Stimulated activated CD4-positive, alpha-beta T cell treated with anti-CD3 and anti-CD28 coated beads, Interleukin-1b, Interleukin-23, amount 100 ng/mL, for 1 hour (primary cell): ENCODE results near the gene DBN1.
"Not testable (repeated sequence)": the region's sequence is repeated elsewhere in the genome, so short reads cannot be mapped to it uniquely, and the experiment has no call there.

Experiments
- DNase-seq, 2 donors: peaks; one replicate each; pipeline ENCODE4 v3.0.0-alpha.2; 2020; ENCODE audit warnings: low read depth in 2 of 2

DBN1 gene

DNA sequence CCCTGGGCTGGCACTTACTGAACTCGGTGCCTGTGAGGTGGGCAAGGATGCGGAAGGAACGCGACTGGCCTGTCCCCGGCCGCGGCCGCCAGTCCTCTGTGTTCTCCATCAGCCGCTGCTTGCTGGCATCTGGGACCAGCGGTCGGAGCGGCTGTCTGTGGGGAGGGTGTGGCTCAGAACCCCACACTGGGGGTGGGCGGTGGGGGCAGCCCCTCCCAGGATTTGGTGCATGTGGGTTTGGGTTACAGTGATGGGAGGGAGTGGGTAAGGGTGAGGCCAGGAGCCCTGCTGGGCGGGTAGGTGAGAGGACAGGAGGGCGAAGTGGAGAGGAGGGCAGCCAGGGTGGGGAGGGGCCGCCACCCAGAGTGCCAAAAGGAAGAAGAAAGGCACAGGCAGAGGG is 17.6 kb upstream of the DBN1 start:
- no peak for DNase-seq

- DNase-seq, result no peak
Observed at GRCh38 chr5:177490311-177490991, 17.0 kb upstream of the DBN1 start.

- no peak for DNase-seq
Observed at GRCh38 chr5:177489119-177489716, 15.8 kb upstream of the DBN1 start.

DNA sequence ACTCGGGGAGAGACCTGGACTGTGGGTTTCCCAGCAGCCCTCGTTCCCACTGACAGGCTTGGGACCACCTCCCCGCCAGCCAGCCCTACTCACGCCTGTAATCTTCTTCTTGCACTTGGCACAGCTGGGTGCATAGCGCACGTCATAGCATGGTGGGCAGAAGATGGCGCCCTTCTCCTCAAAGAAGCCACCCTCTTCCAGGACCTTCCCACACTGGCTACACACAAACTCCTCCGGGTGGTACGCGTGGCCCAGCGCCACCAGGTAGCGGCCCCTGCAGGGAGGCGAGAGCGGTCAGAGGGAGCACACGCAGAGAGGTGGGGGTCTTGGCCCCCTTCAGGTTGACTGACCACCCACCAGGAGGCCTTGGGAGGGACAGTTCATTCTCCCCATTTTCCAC is 14.5 kb upstream of the DBN1 start:
- DNase-seq, result no peak

DNA sequence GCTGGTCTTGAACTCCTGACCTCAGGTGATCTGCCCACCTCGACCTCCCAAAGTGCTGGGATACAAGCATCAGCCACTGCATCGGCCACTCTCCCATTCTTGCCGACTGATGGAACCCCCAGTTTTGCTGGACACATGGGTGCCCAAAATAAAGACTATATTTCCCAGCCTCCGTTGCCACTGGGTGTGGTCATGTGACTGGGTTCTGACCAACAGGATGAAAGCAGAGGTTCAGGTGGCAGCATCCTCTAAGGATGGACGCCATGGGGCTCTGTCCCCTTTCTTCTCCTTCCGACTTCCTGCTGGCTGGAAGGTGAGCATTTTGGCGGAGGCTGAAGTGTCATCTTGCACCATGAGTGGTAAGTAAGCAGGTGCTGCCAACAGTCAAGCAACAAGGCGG is 13.7 kb upstream of the DBN1 start:
- DNase-seq, result no peak

DNA sequence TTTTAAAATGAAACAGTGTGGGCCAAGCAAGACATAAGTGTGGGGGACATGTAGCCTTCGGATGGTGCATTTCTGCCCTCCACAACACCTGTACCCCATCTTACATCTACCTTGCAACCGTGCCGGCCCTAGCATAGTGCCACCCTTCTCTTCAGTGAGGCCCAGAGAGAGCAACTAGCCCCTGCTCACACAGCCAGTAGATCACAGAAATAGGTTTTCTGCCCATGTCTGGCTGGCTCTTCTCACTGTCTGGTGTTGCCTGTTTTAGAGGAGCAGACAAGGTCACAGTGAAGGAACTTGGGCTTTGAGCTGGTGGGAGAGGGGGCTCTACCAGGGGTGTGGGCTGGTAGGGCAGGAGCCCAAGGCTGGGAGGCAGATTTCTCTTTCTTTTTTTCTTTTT is 12.8 kb upstream of the DBN1 start:
- DNase-seq, result no peak

DNA sequence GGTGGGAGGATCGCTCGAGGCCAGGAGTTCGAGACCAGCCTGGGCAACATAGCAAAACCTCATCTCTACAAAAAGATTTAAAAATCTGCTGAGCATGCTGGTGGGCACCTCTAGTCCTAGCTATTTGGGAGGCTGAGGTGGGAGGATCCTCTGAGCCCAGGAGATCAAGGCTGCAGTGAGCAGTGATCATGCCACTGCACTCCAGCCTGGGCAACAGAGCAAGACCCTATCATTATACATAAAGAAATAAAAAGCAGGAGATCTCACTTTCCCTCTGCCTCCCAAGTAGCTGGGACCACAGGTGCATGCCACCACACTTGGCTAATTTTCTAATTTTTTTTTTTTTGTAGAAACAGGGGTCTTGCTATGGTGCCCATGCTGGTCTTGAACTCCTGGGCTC is 12.3 kb upstream of the DBN1 start:
- DNase-seq, result not testable (repeated sequence)

DNA sequence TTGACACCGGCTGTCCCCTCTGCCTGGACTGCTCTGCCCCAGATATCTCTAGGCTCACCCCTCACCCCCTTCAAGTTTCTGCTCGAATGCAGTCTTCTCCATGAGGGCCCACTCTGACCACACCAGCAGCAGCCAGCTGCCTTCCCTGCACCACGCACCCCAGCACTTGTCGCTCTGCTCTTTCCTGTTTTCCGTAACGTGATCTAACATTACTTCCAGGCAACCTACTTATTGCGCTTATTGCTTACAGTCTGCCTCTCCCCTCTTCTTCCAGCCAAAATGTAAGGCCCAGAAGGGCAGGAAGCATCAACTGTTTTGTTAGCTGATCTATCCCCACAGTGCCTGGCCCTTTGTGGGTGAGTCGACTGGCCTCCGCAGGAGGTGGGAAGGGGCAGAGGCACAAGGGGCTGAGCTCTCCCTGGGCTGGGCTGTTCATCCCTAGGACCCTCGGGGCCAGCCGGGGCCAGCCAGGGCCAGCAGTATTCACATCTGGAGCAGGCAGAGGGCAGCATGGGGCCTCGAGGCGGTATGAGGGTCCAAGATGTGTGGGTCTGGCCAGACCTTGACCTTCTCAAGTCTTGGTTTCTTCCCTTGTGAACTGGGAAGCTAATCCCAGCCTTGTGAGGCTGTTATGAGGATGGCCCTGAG is 11.6 kb upstream of the DBN1 start:
- DNase-seq, result no peak

DNA sequence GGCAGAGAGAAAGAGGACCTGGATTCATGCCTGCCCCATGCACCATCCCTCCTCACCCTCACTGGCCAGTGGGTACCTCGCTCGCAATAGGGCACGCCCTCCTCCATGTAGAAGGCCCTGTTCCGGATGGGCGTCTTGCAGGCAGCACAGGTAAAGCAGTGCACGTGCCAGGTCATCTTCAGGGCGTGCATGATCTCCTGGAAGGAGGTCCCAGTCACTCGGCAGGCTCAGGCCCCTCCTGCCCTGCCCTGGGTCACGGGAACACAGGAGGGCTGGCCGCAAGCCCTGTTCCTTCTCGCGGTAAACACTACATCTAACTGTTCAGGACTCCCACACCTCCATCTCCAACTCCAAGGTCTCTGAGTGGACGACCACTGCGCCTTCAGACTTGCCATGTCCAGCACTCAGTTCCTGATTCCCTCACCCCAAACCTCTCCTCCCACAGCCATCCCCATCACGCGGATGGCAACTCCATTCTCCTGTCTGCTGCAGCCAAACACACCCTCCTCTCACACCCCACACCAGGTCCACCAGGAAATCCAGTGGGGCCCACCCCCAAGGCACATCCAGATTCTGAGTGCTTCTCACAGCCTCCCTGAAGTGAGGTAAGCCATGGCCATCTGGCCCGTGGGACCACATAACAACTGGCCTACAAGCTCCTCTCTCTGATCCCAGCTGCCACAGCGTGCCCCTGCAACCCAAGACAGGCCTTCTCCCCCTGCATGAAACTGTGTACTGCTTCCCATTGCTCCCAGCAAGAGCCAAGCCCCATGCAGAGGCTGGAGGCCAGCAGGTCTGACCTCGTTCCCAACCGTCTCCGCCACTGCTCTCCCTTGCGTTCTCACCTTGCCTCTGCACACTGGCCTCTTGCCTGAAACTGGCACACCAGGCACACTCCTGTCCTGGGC is 10.8 kb upstream of the DBN1 start:
- DNase-seq, result no peak

DNA sequence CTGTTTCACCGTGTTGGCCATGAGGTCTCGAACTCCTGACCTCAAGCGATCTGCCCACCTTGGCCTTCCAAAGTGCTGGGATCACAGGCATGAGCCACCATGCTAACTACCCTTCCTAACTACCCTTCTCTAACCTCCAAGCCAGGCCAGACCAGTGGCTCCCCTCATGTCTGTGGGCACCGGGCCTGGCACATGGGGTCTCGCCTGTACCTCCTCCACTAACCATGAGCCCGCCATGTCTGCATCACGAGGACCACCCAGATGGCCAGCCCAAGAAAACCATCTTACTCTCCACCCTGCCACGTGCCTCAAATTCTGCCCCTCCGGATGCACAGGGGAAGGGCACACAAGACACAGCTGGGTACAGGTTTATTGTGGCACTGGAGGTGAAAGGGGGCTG is 9.6 kb upstream of the DBN1 start:
- no peak for DNase-seq

DNA sequence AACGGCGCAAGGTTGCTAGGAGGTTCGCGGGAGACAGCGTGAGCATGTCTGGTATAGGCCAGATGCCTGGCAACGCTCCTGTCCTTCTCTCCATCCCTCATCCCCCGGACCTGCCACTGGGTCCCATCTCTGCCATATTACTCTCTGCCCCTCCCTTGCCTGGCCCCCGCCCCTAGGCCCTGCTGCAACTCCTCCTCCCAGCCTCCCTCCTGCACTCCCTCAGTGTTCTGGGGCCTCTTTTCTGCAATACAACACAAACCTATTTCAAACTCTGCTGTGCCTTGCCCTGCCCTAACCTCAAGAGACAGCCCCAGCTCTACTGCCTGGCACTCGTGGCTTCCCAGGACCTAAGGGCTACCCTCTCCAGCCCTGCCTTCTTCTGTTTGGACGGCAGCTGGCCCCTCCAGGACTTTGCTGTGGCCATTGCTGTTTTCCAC is 8.9 kb upstream of the DBN1 start:
- DNase-seq, result no peak

DNA sequence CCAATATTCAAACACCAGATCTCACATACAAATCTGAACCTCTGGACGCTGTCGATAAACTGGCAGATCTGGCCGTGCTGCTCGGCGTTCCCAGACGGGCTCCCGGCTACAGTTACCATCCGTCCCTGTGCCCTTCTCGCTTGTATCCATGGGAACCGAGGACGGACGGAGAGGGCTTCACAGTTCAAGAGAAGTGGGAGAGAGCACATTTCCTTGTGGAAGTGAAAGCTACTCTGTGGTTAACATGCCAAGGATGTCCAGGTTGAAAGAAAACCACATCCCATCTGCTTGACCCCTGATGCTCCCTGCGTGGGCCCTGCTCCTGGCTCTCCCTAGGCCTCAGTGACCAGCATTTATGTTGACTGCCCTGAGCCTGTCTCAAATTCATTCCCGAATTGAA is 6.3 kb upstream of the DBN1 start:
- DNase-seq, result no peak

DNA sequence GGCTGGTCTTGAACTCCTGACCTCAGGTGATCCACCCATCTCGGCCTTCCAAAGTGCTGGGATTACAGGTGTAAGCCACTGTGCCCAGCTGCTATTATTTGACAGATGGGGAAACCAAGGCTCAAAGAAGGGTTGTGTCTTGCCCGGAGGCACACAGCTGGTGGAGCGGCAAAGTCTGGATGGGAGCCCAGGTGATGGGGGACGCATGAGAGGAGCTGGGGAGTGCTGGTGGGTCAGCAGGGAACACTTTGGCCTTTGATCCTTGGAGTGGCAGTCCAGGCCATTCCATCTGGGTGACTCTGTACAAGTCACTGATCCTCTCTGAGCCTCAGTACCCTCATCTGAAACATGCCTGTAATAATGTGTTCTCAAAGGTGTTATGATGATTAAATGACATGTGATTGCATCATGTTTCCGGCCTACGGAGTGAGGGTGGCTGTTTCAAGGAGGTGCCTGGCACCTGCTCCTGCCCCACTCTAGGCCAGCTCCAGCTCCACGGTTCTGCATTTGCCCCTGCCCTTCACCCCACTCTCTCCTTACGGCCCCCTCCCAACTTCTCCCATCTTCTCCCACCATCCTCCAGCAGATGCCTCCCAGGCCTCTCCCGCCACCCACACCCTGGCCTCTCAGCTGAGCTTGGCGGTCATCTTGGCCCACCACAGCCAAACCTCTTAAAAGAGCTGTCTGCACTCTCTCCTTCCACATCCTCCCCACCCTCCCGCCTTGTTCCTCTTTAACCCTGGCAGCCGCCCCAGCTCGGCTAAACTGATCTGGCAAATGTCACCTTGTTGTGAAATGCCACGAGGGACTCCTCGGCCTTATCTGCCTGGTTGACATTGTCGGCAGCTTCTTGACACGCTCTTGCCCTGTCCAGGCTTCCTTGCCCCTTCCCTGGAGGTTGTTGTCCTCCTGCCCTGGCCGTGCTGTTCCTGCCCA is 5.5 kb upstream of the DBN1 start:
- DNase-seq, result no peak

GRCh38 chr5:177477701-177478477 is 4.5 kb upstream of the DBN1 start:
- no peak for DNase-seq

GRCh38 chr5:177476531-177477233 is 3.2 kb upstream of the DBN1 start:
- DNase-seq, result no peak

GRCh38 chr5:177475563-177476427 is 2.4 kb upstream of the DBN1 start:
- DNase-seq, result no peak

- no peak for DNase-seq
Observed at GRCh38 chr5:177474846-177475562, 1.6 kb upstream of the DBN1 start.

- no peak for DNase-seq
Observed at GRCh38 chr5:177474002-177474476, 605 bp upstream of the DBN1 start.
